ENCODE data around the gene DIP2C.
"Not testable (repeated sequence)": the region's sequence is repeated elsewhere in the genome, so short reads cannot be mapped to it uniquely, and the experiment has no call there.

The DIP2C gene

DNA sequence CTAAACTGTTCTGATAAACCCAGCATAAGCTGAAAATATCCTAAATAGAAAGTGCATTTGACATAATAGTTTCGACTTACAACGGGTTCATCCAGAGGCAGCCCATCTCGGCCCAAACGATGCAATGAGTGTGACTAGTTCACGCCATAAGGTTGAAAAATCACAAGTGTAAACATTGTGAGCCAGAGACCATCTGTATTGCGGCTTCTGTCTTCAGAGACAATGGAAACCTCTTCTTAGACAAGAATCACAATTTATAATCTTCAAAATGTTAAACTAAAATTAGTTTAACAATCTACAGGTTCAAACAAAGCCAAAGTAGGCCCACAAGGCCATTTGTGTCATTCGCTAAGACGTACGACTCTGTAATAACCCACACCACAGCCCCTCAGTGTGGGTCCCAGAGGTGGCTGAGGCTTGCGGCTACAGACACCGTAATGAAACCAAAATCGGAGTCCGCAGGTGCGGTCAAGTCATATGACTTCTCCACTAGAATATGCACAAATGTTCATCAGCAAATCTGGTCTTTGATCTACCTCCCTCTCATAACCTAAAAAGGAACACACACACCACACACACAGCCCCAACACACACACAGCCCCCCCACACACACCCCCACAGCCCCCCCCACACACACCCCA is 81.8 kb downstream of the DIP2C start:
- no peak for DNase-seq

DNA sequence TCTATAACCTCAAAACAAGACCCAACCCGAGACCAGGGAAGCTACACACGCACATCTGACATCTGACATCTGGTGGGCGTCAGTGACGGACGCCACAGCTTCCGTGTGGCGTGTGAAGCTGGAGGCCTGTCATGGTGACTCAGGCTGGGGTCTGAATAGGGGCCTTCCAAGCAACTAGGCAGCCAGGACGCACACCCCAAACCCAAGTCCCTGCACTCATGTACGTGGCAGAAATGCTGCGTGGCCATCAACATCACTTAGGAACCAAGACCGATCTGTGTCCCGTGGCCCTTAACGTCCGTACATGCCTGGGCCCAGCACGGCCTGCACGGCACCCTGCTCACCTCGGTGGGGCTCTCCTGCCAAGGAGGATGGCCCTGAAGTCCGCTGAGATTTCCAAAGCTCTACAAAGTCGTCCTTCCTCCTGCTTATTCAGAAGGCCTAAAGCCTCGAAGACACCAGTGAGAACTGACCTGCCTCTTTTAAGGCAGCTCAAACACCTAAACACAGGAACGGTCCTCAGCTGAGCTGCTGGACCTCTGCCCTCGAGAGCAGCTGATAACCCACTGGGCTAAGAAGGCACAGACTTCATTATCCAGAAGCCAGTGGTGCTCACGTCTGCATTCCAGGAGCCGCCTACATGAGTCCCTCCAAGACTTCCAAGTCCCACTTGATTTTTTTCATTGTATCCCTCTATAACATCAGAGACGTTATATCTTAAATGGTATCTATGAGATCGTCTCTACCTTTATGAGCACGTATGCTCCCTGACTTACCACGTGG is 82.5 kb downstream of the DIP2C start:
- DNase-seq: no peak

DNA sequence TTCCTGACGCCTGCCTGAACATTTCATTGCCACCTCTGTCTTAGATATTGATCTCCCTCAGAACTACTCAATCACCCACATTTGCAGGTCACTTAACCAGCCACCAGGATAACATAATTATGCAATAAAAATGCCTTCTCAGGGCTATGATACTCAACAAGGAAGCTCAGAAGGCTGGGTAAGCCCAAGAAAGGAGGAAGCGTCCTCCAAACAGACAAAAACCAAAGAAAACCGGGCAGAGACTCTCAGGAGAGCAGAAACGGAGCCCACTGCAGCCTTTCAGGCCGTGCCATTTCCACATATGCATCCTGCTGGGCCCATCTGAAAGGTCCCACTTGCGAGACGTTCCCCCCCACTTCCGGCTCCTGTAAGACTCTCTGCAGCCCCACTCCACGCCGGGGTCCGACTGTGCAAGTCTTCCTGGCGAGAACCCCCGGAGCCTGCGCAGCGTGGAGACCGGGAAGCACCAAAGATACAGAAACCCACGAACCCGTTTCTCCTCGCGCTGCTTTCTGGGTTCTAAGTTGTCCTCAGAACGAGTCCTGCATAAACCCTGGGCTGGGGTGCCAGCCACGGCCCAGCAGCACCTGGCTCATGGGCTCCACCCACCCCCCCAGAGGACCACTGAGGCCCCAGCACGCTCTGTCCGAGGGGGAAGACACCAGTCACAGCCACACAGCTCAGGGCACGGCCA is 83.7 kb downstream of the DIP2C start:
- DNase-seq: no peak

DNA sequence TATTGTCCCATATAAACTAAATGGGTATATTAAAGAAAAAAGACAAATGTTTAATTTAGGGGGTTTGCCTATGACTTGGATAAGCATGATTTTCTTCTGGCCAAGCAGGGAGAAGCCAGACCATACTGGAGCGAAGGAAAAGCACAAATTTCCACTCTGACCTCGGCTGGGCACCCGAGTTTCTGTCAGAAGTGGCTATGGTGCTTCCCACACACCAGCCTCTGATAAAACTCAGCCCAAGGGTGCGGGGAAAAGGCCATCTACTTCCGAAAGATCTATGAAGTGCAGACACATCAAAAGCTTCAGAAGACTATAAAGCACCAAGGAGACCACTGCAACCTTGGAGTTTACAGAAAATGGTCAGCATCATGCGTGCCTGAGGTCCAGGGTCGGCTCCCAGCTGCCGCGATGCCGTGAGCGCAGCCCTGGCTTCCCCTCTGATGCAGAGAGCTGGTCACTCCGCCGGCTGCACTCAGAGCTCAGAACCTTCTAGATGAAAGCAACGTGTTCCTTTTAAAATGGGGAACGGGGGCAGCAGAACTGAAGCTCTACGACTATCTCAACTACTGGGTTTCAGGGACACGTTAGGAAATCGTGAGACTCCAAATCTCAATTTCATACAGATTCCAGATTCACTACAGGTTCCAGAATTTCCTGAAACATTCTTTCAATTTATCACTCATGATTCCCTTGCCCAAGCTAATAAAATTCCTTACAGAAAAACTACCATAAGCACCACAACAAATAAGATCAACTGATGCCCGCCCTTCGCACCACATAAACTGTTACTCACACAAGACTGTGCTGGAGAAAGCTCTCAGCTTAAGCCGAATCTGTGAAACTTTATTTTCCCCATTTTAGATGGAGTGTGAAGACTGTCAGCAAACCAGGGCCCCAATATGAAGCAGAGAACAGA is 84.5 kb downstream of the DIP2C start:
- no peak for DNase-seq

DNA sequence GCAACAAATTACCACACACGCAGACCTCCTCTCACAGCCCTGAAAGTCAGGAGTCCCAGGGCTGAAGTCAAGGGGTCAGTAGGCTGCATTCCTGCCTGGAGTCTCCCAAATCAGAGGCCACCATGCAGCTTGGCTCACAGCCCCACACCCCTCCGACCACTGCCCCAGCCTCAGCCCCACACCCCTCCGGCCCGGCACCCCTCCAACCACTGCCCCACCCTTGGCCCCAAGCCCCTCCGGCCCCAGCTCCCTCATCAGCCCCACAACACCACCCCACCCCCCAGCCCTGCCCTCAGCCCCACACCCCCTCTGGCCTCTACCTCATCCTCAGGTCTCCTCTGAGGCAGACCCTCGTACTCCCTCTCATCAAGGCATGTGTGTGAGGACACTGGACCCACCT is 85.7 kb downstream of the DIP2C start:
- no peak for DNase-seq

DNA sequence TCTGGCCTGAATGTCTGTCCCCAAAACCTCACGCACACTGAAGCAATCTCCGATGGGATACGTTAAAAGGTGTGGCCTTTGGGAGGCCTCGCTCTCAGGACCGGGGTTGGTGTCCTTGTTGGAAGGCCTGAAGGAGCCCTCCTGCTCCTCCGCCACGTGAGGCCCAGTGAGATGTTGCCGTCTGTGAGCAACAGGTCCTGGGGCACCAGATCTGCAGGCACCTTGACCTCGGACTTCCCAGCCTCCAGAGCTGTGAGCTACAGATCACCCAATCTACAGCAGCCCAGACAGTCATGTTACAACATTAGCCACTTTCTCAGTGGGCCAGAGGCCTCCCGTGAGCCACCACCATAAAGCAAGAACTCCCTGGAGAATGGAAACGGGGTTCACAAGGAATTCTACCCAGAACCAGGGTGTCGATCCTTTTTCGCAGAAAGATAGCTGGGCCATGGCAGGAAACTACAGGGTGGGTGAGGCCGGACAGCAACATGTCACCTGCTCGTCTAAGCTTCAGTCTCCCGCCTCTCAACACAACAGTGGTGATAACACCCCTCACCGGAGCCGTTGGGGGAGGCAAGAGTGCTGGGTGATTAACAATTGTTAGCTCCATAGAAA is 87.0 kb downstream of the DIP2C start:
- DNase-seq: no peak

DNA sequence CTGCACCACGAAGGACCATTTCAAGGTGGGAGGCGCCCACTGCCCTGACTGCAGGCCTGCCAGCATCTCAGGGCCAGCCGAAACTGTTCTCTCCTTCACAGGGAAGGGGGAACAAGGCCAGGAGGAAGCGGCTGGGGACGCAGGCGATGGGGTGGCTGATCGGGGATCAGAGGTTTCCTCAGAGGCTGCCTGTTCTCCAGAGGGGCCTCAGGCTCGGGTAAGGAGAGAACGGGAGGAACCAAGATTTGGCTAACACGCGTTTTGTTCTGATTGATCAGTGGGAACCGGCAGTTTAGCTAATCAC is 87.9 kb downstream of the DIP2C start:
- no peak for DNase-seq

DNA sequence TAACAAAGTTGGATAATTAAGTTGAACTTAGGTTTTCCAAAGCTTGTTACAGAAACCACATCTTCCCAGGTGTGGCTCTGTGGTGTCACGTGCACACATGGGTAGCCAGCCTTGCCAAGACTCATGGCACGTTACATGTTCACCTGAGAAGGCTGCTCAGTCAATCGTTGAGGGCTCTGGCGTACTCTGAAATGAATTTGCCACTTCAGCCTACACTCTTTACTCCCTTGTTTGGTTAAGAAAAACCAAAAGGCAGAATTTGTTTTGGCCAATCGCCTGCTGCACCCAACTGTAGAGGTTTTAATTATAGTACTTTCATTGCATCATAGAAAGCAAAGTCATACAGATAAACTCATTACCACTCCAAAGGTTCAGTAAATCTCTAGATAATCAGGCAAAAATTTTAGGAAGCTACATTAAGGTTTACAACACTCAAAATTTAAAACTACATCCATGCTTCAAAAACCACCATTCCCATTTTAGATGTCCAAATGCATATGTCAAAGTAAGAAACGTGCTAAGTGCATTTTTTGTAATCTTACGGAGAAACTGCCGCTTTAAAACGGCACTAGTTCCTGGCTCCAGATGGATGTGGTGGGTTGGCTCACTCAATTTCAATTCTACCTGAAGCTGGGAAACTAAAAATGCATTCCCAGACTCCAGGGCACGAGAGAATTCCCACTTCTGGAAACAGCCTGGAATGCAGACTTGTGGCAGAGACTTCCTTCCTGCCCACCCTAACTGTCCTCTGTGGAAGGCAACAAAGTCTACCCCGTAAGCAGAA is 88.4 kb downstream of the DIP2C start:
- no peak for DNase-seq

DNA sequence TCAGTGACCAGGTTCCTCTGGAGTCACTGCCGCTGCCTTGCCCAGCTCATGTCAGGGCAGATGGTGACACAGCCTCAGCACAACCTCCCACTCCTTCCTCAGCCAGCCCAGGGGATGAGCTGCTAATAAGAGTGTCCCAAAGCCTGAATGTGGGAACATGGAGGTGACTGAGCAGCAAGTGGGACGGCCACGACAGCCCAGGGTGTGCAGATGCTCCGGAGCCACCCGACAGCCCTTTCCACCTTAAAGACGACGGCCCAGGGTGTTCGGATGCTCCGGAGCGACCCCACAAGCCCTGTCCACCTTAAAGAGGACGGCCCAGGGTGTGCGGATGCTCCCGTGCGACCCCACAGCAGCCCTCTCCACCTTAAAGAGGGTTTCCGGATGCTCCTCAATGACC is 89.2 kb downstream of the DIP2C start:
- no peak for DNase-seq

DNA sequence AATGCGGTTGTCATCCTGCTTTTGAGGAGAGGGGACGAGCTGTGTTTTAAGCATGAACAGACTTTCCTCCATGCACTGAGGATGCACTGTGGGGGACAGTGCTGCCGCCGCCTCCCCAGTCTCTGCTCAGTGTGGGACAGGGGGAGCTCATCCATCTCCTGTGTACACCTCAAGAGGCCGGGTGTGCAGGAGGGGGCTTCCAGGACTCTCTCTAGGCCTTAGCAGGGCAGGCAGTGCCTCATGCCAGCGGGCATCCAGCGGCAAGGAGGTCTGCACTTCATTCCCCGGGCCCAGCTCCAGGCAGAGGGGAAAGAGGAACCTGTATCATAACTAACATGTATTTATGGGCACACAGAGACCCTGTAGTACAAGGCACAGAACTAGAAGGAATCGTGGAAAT is 89.7 kb downstream of the DIP2C start:
- DNase-seq: no peak

DNA sequence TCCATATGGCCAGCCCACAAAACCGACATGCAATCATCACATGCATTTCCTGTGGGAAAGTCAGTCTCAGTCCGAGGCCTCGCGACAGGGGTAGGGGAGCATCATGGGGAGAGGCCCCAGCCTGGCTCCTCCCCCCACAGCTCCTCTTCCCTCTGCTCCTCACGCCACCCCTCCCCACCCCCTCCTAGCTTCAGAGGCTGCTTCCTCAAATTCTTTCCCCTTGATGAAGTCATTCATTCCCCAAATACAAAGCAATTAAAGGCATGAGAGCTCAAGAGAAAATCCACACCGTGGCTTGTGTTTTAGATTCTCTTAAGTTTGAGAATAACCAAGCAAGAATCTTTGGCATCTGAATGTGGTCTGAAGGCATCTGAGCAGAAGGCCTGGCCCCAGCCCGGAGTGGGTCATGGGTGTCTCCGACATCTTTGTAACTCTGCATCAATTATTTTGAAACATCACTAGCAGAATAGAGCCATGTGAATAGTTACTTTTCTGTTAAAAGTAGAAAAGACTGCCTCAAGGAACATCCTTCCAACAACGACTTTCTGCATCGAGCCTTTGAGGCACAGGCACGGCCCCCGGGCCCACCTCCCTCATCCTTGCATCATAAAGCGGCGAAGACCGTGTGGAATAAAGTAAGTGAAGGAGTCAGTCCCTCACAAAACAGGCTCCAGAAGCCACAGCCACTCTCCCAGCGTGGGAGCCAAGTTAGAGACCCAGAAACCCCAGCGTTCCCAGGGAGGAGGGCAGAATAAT is 90.9 kb downstream of the DIP2C start:
- DNase-seq: no peak

DNA sequence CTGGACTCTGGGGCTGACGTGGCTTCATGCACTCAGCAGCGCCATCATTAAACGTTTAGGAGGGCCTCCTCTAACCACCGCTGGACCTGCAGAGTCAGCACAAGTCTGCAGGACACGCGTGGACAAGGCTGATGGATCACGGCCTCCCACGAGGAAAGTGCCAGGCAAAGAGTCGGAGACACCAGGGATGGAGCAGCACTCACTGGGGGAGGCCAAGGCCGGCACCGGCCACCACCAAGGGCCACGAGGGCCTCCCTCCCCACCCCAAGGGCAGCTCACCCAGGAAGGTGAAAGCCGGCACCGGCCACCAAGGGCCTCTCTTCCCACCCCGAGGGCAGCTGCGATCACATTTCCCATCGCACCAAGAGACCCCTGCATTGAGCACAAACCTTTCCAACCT is 91.5 kb downstream of the DIP2C start:
- no peak for DNase-seq

DNA sequence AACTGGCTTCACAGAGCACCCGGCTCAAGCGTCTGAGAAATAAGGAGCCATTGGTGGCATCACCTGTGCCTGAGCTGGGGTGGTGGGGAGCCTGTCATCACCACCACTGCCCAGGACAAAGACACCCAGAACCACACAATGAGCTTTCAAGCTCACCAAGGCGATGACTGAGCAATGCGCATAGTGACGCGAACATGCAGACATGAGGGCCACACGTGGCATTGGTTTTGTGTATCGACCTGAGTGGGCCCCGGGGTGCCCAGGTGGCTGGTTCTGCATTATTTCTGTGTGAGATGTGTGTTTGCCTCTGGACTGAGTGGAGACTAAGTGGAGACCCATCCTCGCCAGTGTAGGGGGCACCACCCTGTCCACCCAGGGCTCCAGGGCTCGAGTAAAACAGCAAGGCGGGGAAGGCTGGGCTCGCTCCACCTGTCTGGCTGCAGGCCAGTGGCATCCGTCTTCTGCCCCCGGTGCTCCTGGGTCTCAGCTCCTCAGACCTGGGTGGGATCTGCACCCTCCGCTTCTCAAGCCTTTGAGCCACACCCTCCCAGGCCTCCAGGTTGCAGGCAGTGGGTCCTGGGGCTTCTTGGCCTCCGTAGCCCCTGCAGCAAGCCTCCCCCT is 92.6 kb downstream of the DIP2C start:
- DNase-seq: no peak

DNA sequence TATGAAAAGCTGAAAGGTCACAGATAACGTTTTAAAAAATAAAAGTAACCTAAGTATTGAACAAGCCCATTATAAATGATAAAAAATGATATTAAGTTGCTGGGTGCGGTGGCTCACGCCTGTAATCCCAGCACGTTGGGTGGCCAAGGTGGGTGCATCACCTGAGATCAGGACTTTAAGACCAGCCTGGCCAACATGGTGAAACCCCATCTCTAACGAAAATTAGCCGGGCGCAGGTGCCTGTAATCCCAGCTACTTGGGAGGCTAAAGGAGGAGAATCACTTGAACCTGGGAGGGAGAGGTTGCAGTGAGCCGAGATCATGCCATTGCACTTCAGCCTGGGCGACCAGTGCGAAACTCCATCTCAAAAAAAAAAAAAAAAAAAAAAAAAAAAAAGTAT is 93.3 kb downstream of the DIP2C start:
- not testable (repeated sequence) for DNase-seq

DNA sequence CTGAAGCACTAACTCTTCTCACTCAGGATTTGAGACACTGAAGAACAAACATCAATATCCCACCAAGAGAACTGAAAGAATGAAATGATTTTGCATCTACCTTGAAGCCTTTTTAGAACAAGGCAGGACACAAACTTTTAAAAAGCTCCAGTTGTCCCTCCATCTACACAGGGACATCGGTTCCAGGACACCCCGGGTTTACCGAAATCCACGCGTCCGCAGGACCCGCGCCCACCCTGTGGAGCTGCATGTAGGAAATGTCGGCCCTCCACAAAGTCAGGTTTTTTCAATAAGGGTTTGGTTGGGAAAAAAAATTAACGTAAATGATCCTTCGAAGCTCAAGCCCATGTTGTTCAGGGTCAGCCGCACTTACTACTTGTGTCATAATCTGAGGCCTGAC is 94.0 kb downstream of the DIP2C start:
- no peak for DNase-seq

DNA sequence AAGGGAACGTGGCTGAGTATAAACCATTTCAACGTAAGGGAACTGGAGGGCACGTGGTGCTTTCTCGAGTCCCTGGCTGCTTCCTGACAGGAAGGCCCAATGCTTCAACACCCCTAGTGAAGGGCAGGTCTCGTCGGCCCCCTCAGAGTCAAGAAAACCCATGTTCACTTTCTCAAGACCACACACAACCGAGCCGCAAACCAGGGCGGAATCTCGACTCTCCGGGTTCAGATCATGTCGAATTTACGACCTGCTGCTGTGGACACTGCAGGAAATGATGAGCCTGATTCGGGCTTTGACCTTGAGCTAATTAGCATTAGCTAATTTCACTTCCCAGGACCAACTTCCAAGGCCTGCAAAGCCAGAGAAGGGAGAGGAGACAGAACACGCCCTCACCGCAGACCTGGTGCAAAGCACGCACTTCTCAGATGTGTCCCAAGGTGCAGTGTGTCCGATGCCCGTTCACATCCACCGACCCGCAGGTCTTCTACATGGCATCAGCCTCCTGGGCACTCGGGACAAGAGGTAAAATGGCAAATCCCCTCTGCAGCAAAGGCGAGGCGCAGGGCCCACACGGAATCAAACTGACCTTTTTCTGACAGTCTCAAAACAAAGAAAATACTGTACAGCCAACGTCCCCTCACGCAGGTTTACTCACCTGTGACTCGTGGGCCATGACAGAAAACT is 94.7 kb downstream of the DIP2C start:
- DNase-seq: no peak

DNA sequence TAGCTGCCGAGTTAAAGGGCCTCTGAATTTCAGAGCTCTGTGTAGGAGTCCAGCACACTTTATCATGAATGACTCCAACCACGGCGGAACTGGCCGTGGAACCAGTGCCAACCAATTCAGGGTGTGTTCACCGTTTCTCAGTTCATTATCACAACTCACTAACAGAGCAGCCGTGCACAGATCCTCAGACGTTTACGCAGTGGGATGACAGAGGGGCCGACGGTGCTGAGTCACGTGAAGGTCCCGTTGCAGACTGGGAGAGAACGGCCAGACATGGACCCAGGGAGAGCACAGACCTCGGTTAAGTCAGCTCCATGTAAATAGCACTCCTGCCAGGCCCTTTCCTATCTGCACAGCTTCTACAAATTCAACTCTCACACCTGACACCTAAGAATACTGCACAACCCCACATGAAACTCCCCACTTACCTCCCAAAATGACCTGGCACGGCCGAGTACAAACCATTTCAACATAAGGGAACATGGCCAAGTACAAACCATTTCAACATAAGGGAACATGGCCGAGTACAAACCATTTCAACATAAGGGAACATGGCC is 95.5 kb downstream of the DIP2C start:
- no peak for DNase-seq

DNA sequence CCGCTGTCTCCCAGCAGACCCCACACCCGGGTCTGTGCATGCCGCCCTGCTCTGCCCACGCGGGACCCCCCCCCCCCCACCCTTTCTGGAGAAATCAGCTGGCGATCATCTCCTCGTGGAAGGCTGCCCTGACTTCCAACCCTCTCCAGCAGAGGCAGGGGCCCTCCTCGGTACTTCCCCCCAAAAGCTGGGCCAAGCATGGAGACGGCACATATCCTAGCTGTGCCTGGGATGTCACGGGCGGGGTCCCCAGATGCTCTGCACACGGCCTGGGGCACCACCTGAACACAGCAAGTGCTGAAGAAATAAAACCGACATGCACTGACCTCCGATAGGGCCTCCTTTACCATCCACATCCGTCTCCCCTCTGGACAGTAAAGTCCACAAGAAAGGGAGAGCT is 96.0 kb downstream of the DIP2C start:
- no peak for DNase-seq

DNA sequence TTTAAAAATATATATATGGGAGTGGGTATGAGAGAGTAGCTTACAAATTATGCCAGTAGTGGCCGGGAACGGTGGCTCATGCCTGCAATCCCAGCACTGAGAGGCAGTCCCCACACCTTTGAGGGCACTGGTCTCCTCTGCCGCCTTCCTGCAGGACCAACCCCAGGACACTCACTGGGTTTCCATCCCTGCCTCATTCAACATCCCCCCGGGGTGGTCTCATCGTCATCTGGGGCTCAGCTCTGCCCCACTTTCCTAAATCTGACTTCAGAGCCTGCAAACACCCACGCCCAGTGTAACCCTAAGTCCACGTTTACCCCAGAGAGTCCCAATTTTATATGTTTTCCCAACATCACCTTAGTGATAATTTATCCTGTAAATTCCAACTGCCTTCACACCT is 96.5 kb downstream of the DIP2C start:
- no peak for DNase-seq

DNA sequence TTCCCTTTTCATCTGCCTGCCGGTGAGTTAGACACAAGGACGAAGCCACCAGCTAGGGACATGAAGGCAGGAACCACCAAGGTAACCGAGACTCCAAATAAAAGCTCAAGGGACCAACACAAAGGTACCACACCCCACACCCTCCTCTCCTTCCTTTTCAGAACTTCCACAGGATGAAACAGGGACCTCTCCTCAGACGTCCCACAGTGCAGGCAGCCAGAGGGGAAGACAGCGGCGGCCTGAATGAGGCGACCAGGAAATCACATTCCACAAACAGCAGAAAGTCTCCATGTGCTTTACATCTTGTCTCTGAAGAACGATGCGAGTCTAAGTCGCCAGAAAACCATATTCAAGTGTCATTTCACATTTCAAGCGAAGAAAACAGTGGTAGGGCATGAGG is 97.8 kb downstream of the DIP2C start:
- no peak for DNase-seq

Data from CD4-positive, alpha-beta T cell treated with Interleukin-1 beta for 1 hour (primary cell).